ENCODE measurements around the gene CD44. TPM values are rescaled to one million over a fixed set of nuclear protein-coding genes. Genes with fewer than 3 reads are reported as not detected.

The CD44 gene
- total RNA-seq, 4 donors from 2014 or later = 67.1 to 180 (median 84.8) TPM

- H3K27ac ChIP-seq = peak overlapping the region in 2 of 4 donors; percentile 33 to 57
- no peaks in the 10 kb centered on the region for H3K4me1 ChIP-seq
- H3K9me3 ChIP-seq = no peaks in the 10 kb centered on the region
- no peak for TF ChIP-seq EP300 (IDR thresholded peaks at IDR 0.05)
- no peak for TF ChIP-seq POLR2A (IDR thresholded peaks at IDR 0.05)
- no peak for TF ChIP-seq CTCF (IDR thresholded peaks at IDR 0.05)
- H3K36me3 ChIP-seq = no peaks in the 10 kb centered on the region
- no peak for DNase-seq (ENCODE audit: low spot score in 2 of 2)
- H3K27me3 ChIP-seq = no peaks in the 10 kb centered on the region
- 31 to 46% methylated on average over 2 of the region's 2 CpGs for WGBS, 2 donors
- H3K4me3 ChIP-seq = no peak overlapping the region
Measured at GRCh38 chr11:35246745-35247144, 107.8 kb downstream of the CD44 start.

- H3K27ac ChIP-seq = no peak overlapping the region
- 92 to 94% methylated on average over 3 of the region's 3 CpGs for WGBS, 2 donors
Measured at GRCh38 chr11:35247428-35247827, 108.5 kb downstream of the CD44 start.

GRCh38 chr11:35247863-35248262, 108.9 kb downstream of the CD44 start:
- H3K9me3 ChIP-seq = no peaks in the 10 kb centered on the region
- H3K4me1 ChIP-seq = no peaks in the 10 kb centered on the region
- H3K36me3 ChIP-seq = no peaks in the 10 kb centered on the region
- H3K4me3 ChIP-seq = no peak overlapping the region
- no peak for DNase-seq (ENCODE audit: low spot score in 2 of 2)
- no peaks in the 10 kb centered on the region for H3K27me3 ChIP-seq
- TF ChIP-seq CTCF (IDR thresholded peaks at IDR 0.05) = no peak
- TF ChIP-seq POLR2A (IDR thresholded peaks at IDR 0.05) = no peak
- no peak for TF ChIP-seq EP300 (IDR thresholded peaks at IDR 0.05)
- 88 to 90% methylated on average over 3 of the region's 3 CpGs for WGBS, 2 donors
- no peak overlapping the region for H3K27ac ChIP-seq

More at GRCh38 chr11:35247428-35247827, 108.5 kb downstream of the CD44 start:
- H3K4me1 ChIP-seq = no peaks in the 10 kb centered on the region
- H3K9me3 ChIP-seq = no peaks in the 10 kb centered on the region
- DNase-seq (ENCODE audit: low spot score in 2 of 2) = no peak
- no peak overlapping the region for H3K4me3 ChIP-seq
- no peaks in the 10 kb centered on the region for H3K36me3 ChIP-seq
- no peak for TF ChIP-seq POLR2A (IDR thresholded peaks at IDR 0.05)
- TF ChIP-seq EP300 (IDR thresholded peaks at IDR 0.05) = no peak
- TF ChIP-seq CTCF (IDR thresholded peaks at IDR 0.05) = no peak
- H3K27me3 ChIP-seq = no peaks in the 10 kb centered on the region

- Histone ChIP-seq H3K36me3 (no peaks in the 10 kb centered on the region), H3K9me3 (no peaks in the 10 kb centered on the region), H3K27me3 (no peaks in the 10 kb centered on the region), H3K4me1 (no peaks in the 10 kb centered on the region), H3K4me3 (no peak overlapping the region), H3K27ac (no peak overlapping the region)
- TF ChIP-seq EP300 (IDR thresholded peaks at IDR 0.05) (no peak), CTCF (IDR thresholded peaks at IDR 0.05) (no peak), POLR2A (IDR thresholded peaks at IDR 0.05) (no peak)
- WGBS, 2 donors = 56% methylated on average over 4 of the region's 4 CpGs
- no peak for DNase-seq (ENCODE audit: low spot score in 2 of 2)
Measured at GRCh38 chr11:35248558-35249323, 109.8 kb downstream of the CD44 start.

- Histone ChIP-seq H3K9me3 (no peaks in the 10 kb centered on the region), H3K36me3 (no peaks in the 10 kb centered on the region), H3K4me3 (no peak overlapping the region), H3K27me3 (no peaks in the 10 kb centered on the region), H3K4me1 (no peaks in the 10 kb centered on the region), H3K27ac (no peak overlapping the region)
- DNase-seq (ENCODE audit: low spot score in 2 of 2) = no peak
- TF ChIP-seq EP300 (IDR thresholded peaks at IDR 0.05) = no peak
- TF ChIP-seq POLR2A (IDR thresholded peaks at IDR 0.05) = no peak
- no peak for TF ChIP-seq CTCF (IDR thresholded peaks at IDR 0.05)
- WGBS, 2 donors = 92 to 93% methylated on average over 4 of the region's 4 CpGs
Measured at GRCh38 chr11:35250192-35250591, 111.2 kb downstream of the CD44 start.
